Activated naive CD8-positive, alpha-beta T cell treated with anti-CD3 and anti-CD28 coated beads, Interleukin-2, amount 10 ng/mL, durations not matched to agents 7 days and 5 days (primary cell): ENCODE measurements around the gene CCNF. TPM values are rescaled to one million over a fixed set of nuclear protein-coding genes. Genes with fewer than 3 reads are reported as not detected.

Experiments used
- ATAC-seq: fragments of 150-1000 bp; cut with Tn5 transposase; one replicate; pipeline ENCODE4 v1.10.0; 2021; ENCODE audit warnings: low read depth, moderate library complexity
- POLR2A ChIA-PET: fragments of 350-600 bp; sonication (Branson Sonifier 250); formaldehyde crosslinking; loops from one replicate; lab custom pipeline; 2021; ENCODE audit warnings: antibody characterized with exemption; lab: Charles Lee
- DNase-seq: peaks from one replicate; pipeline ENCODE4 v3.0.0; 2021
- H3K27ac Mint-ChIP-seq: one replicate; pipeline ENCODE4 v1.8.0; 2022; ENCODE audit warnings: mild to moderate bottlenecking, mixed read lengths
- H3K27me3 Mint-ChIP-seq: one replicate; pipeline ENCODE4 v1.8.0; 2022; ENCODE audit warnings: mild to moderate bottlenecking, moderate library complexity, mixed read lengths
- H3K36me3 Mint-ChIP-seq: one replicate; pipeline ENCODE4 v1.8.0; 2021; ENCODE audit warnings: mild to moderate bottlenecking, mixed read lengths
- H3K4me1 Mint-ChIP-seq: one replicate; pipeline ENCODE4 v1.8.0; 2021; ENCODE audit warnings: mixed read lengths
- H3K4me3 Mint-ChIP-seq: one replicate; pipeline ENCODE4 v1.8.0; 2022; ENCODE audit warnings: mild to moderate bottlenecking, moderate library complexity, mixed read lengths
- H3K9me3 Mint-ChIP-seq: one replicate; pipeline ENCODE4 v1.8.0; 2021; ENCODE audit warnings: mixed read lengths
- total RNA-seq, 2 experiments: library from RNA; stranded (reverse); gene quantifications; one replicate each; pipeline ENCODE4 v1.2.3, GENCODE V29; 2021

Gene CCNF
- total RNA-seq, 2 experiments from 2014 or later: 67.7 to 70.5 TPM

DNA sequence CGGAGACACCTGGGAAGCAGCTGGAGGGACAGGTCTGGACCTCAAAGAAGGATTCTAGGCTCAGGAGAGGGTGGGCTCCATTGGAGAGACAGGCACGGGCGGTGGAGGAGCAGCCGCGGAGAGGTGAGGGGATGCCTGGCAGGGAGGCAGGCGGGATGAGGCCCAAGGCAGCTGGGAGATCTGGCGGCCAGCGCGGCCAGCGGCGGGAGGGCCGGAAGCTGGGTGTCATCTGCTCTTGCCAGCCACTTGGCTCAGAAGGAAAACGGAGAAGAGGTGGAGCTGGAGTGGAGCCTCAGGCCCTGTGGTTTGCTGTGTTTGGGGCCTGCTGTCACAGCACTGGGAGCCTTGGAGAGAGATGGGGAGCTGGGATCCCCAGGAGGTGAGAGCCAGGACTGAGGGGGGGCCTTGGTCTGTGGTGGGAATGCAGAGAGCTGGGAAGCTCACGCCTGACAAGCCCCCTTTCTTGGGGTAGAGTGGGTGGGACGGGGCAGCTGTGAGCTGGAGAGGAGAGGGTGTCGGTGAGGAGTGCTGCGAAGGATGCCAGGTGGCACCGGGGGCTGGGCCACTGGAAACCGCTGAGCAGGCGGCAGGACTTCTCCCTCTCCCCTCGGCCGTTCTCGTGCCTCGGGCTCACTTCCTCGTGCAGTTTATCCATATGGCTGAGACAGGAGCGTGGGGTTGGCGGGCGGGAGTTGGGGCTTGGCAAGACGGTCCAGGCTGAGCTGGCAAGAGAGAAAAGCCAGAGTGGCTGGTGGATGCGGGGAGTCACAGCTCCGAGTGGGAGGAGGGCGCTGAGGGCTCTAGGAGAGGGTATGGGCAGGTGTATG lies 53.7 kb downstream of the CCNF start:
- H3K36me3 Mint-ChIP-seq: peaks cover 3% of the 10 kb centered on the region
- no peak for ATAC-seq
- H3K9me3 Mint-ChIP-seq: no peaks in the 10 kb centered on the region
- POLR2A ChIA-PET: interaction anchor here (3.6 kb wide), 1 partner anchor 8 kb away, joined by 11 read pairs; the partner anchor contains the start of gene TBC1D24
- peaks cover 16% of the 10 kb centered on the region for H3K4me1 Mint-ChIP-seq
- no peaks in the 10 kb centered on the region for H3K27me3 Mint-ChIP-seq
- DNase-seq: no peak
- no peak overlapping the region for H3K27ac Mint-ChIP-seq
- H3K4me3 Mint-ChIP-seq: no peak overlapping the region

DNA sequence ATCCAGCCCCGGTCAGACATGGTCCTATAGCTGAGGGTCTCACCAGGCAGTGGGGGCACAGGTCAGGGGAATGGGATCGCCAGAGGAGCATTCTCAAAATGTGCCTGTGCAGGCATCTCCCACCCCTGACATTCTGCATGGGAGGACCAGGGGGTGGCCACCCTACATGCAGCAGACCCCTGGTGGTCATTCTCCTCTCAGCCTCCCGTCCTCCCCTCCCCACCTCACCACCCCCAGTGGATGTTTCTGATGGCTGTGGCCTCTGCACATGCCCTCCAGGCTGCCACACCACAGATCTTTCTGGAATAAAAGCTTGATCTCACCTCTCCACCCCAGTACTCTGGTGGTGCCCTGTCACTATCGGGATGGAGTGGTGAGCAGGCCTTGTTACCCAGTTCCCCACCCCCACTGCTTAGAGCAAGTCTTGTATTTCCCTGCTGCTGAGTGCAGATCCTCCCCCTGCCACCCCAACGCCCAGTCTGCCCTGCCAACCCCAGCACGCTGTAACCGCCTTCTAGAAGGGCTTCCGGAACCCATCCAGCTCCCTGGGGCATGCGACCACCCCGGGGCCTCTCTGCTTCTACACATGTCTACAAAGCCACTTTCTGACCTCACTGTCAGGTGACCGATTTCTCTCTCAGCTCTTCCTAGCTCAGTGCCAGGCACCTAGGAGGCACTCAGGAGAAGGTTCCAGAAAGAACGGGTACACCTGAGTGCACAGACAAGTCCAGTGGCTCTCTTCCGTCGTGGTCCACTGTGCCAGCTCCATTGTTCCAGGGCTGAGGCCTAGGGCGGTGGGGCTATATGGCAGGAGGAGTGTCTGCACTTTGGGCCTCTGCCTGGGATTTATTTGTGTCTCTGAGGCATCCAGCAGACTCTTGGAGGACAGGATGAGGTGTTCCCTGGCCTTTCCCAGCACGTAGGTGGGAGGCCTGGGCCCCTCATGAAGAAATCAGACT lies 55.0 kb downstream of the CCNF start:
- H3K27me3 Mint-ChIP-seq: no peaks in the 10 kb centered on the region
- H3K27ac Mint-ChIP-seq: no peak overlapping the region
- no peaks in the 10 kb centered on the region for H3K9me3 Mint-ChIP-seq
- POLR2A ChIA-PET: interaction anchor here (0.5 to 3.6 kb wide), 2 partner anchors 9 to 49 kb away, joined by 4 to 11 read pairs; partner anchors contain the start of gene TBC1D24
- no peak overlapping the region for H3K4me3 Mint-ChIP-seq
- ATAC-seq (no peak), DNase-seq (no peak)
- H3K36me3 Mint-ChIP-seq: peaks cover 3% of the 10 kb centered on the region
- H3K4me1 Mint-ChIP-seq: peaks cover 16% of the 10 kb centered on the region

DNA sequence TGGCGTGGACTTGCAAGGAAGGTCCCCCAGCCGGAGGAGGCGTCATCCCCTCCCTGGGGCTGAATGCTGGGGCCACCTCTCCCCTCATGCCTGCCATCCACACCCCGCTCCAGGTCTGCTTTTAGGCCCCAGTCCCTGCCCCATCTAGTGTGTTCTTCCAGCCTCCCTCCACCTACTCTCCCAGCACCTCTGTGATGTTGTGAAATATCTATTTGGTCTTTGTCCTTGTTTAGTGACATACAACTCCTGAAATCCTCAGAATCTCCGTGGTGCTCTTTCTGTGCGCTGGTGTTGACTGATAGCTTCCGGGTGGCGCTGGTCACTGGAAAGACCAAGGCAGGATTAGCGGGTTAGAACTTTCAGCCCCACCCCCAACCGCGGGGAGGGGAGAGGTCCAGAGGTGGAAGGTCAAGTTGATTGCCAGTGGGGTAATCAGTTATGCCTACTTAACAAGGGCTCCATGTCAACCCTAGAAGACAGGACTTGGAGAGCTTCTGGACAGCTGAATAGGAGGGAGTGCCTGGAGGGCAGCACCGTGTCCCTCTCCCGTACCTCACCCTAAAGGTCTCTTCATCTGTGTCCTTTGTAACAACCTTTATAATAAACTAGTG lies 55.8 kb downstream of the CCNF start:
- H3K9me3 Mint-ChIP-seq: no peaks in the 10 kb centered on the region
- POLR2A ChIA-PET: interaction anchor here (3.6 kb wide), 1 partner anchor 10 kb away, joined by 11 read pairs; the partner anchor contains the start of gene TBC1D24
- H3K36me3 Mint-ChIP-seq: peaks cover 3% of the 10 kb centered on the region
- DNase-seq (no peak), ATAC-seq (no peak)
- no peaks in the 10 kb centered on the region for H3K27me3 Mint-ChIP-seq
- H3K4me3 Mint-ChIP-seq: no peak overlapping the region
- H3K4me1 Mint-ChIP-seq: peaks cover 16% of the 10 kb centered on the region
- peak overlapping the region; percentile 4 for H3K27ac Mint-ChIP-seq

DNA sequence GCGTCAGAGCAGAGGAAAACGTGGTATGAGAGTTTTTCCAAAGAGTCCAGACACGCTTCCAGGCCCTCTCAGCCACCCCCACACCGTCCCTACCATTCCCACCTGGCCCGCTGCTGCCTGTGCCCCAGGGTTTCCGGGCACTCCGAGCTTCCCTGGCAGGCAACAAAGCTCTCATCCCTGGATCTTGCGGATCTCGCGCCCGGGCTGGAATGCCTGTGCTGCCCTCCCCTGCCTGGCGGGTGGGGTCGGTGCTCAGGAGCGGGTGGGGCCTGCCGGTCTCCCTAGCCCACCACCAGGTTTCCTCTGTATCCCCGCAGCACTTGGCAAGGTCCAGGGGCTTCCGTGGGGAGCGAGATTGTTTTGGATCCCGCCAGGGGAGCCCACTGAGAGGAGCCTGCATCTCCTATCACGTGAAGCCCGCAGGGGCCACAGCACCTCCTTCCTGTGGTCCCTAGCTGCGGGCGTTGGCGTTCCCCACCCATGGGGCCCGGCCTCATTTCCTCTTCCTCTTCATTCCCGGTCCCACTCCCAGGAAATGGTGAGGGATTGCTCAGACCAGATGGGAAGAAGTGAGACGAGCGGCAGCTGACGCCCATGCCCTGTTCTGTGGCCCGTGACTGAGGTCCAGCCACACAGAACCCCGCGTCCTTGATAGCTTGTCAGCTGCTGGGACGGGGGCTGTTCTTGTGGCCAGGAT lies 56.7 kb downstream of the CCNF start:
- no peak overlapping the region for H3K4me3 Mint-ChIP-seq
- H3K4me1 Mint-ChIP-seq: peaks cover 15% of the 10 kb centered on the region
- H3K27me3 Mint-ChIP-seq: no peaks in the 10 kb centered on the region
- POLR2A ChIA-PET: interaction anchor here (1.5 to 3.6 kb wide), 2 partner anchors 11 to 331 kb away, joined by 3 to 11 read pairs; partner anchors contain the start of genes TBC1D24 and TRAF7
- ATAC-seq (no peak), DNase-seq (no peak)
- H3K36me3 Mint-ChIP-seq: peaks cover 3% of the 10 kb centered on the region
- no peak overlapping the region for H3K27ac Mint-ChIP-seq
- no peaks in the 10 kb centered on the region for H3K9me3 Mint-ChIP-seq

DNA sequence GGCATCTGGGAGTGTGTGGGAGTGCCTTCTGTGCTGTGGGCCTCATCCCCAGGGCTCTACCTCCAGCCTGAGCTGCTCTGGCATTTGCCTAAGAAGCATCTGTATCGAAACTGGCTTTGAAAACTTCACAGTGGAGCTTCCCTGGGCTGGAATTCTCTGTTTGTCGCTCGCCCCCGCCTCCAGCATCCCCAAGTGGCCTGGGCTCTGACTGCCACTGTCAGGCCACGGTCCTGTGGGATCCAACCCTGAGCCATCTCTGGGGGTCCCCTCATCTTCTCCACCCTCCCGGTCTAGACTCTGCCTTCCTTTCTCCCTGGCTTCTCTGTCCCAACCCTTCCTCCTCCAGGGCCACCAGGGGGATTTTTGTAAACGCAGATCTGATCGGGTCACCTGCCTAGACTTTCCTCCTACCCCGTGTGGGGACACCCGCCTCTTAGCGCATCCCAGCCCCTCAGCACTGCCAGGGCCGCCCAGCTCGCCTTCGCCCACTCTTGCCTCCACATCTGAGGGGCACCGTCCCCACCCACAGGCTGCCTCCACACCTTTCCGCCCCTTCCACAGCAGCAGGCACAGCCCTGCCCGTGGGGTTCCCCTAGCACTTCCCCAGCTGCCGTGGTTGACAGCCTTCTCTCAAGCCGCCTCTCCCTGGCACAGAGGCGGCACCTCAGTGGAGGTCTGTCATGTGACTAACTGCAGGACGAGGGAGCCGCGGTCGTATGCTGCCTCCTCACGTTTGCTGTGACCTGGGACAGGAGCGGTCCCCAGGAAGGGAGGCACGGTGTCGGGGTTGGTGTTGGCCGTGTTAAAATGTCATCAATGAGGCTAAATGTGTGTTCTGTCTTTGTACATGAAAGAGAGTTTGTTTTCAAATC lies 57.6 kb downstream of the CCNF start:
- no peaks in the 10 kb centered on the region for H3K9me3 Mint-ChIP-seq
- DNase-seq (peak; percentile 67), ATAC-seq (peak; percentile 93)
- H3K36me3 Mint-ChIP-seq: peaks cover 3% of the 10 kb centered on the region
- peaks cover 15% of the 10 kb centered on the region for H3K4me1 Mint-ChIP-seq
- POLR2A ChIA-PET: interaction anchor here (1.5 to 3.6 kb wide), 2 partner anchors 12 to 332 kb away, joined by 3 to 11 read pairs; partner anchors contain the start of genes TBC1D24 and TRAF7
- peak overlapping the region; percentile 73 for H3K27ac Mint-ChIP-seq
- H3K27me3 Mint-ChIP-seq: no peaks in the 10 kb centered on the region
- peak overlapping the region; percentile 64 for H3K4me3 Mint-ChIP-seq

DNA sequence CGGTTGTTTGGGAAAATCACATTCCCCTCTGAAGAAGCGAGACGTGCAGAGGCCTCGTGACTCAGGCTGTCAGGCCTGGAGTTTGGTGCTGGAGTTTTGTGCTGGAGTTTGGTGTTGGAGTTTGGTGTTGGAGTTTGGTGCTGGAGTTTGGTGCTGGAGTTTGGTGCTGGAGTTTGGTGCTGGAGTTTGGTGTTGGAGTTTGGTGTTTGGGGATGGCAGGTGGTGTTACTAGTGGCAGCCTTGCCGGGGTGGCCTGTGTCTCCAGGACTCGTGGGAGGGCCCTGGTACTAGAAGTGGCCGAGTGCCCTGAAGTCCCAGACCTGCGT lies 58.2 kb downstream of the CCNF start:
- peak overlapping the region; percentile 73 for H3K27ac Mint-ChIP-seq
- peaks cover 3% of the 10 kb centered on the region for H3K36me3 Mint-ChIP-seq
- no peaks in the 10 kb centered on the region for H3K9me3 Mint-ChIP-seq
- peak overlapping the region; percentile 64 for H3K4me3 Mint-ChIP-seq
- DNase-seq (no peak), ATAC-seq (no peak)
- no peaks in the 10 kb centered on the region for H3K27me3 Mint-ChIP-seq
- POLR2A ChIA-PET: interaction anchor here (0.6 to 1.5 kb wide), 2 partner anchors 238 to 332 kb away, joined by 3 to 4 read pairs; partner anchors contain the start of gene TRAF7
- peaks cover 15% of the 10 kb centered on the region for H3K4me1 Mint-ChIP-seq

DNA sequence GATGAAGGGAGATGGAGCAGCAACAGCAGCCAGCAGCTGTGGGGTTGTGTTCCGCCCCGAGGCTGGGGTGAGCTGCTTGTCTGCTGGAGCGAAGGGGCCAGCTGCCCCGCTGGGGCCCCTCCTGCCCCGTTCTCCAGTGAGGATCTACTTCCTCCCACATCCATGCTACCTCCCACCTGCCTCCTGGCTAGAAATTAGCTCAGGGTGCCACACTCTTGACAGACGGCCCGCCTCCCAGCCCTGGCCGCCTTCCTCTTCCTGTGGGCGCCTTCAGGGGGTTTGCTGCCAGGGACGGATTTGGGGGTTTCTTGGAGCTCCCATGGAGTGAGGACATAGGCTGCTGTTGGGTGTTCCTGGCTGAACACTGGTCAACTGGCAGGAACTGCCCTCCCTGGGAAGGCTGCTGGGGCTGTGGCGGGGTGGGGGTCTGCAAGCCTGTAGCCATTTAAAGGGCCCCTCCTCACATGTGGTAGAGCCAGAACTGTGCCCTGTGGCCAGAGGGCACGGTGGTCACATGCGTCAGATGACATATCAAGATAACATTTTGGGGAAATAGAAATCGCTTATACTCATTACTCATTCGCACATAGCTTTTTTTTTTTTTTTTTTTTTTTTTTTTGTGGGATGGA lies 58.8 kb downstream of the CCNF start:
- no peak overlapping the region for H3K4me3 Mint-ChIP-seq
- no peaks in the 10 kb centered on the region for H3K27me3 Mint-ChIP-seq
- peaks cover 3% of the 10 kb centered on the region for H3K36me3 Mint-ChIP-seq
- H3K27ac Mint-ChIP-seq: no peak overlapping the region
- H3K4me1 Mint-ChIP-seq: peaks cover 15% of the 10 kb centered on the region
- POLR2A ChIA-PET: interaction anchor here (0.6 to 1.2 kb wide), 5 partner anchors 10 to 342 kb away, joined by 3 to 8 read pairs (median 4); partner anchors contain the start of gene TRAF7
- ATAC-seq (no peak), DNase-seq (no peak)
- no peaks in the 10 kb centered on the region for H3K9me3 Mint-ChIP-seq

DNA sequence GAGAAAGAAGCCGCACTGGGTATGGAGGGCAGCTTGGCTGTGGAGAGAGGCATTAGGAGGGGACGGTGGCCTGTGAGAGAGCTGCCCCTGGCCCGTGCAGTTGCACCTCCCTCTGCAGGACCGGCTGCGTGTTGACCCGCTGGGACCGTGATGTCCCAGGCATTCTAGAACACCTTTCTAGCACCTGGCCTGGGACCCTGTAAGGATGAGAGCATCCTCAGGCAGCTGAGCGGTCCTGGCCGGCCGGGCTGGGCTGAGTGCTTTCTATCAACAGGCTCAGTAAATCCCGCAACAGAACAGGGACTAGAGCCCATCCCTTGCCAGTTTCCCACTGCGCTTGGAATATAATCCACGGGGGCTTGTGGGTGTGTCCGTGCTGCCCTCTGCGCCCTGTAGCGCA lies 60.3 kb downstream of the CCNF start:
- DNase-seq: no peak

DNA sequence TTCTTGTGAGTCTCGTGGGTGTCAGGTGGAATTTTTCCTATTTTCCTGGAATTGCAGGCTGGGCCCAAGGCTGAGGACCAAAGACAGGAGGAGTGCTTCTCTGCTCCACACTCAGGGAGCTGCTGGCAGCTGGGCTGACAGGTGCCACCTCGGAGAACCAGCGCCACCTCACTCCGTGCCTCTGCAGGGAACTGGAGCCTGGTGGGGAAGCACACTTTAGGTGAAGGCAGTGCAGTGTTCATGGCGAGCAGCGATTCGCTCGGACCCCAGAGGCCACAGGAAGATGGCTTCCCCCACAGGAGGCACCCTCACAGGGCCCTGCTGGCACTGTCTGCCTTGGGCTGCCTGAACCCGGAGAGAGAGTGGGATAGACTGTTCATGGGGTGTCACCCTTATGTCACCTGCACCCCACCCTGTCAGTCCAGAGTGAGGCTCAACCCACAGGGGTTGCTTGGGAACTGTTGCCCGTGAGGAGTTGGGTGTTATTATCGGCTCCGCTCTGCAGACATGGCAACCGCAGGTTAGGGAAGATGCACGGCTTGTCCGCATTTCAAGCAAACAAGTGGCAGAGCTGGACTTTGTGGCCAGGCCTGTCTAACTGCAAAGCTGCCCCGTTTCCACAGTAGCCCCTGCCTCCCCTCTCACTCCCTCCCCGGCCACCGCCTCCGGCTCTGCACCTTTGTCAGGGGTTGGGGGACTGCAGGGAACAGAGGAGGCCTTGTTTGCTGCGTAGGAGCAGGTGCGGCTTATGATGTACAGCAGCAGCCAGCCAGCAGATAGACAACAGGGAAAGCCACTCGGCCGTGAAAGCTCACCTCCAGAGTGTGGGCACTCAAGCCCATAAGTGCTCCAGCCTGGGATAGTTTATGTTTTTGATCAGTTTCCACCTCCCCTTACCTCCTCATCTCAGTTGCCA lies 61.2 kb downstream of the CCNF start:
- no peaks in the 10 kb centered on the region for H3K9me3 Mint-ChIP-seq
- H3K4me3 Mint-ChIP-seq: no peak overlapping the region
- POLR2A ChIA-PET: no interaction called here
- H3K27me3 Mint-ChIP-seq: no peaks in the 10 kb centered on the region
- no peak for ATAC-seq
- DNase-seq: no peak
- H3K4me1 Mint-ChIP-seq: peaks cover 15% of the 10 kb centered on the region
- peaks cover 3% of the 10 kb centered on the region for H3K36me3 Mint-ChIP-seq
- H3K27ac Mint-ChIP-seq: no peak overlapping the region

More for the DNA sequence above, 60.3 kb downstream of the CCNF start:
- Mint-ChIP-seq H3K36me3 (peaks cover 3% of the 10 kb centered on the region), H3K27ac (no peak overlapping the region), H3K4me1 (peaks cover 15% of the 10 kb centered on the region), H3K27me3 (no peaks in the 10 kb centered on the region), H3K9me3 (no peaks in the 10 kb centered on the region), H3K4me3 (no peak overlapping the region)
- POLR2A ChIA-PET: no interaction called here
- ATAC-seq: no peak

DNA sequence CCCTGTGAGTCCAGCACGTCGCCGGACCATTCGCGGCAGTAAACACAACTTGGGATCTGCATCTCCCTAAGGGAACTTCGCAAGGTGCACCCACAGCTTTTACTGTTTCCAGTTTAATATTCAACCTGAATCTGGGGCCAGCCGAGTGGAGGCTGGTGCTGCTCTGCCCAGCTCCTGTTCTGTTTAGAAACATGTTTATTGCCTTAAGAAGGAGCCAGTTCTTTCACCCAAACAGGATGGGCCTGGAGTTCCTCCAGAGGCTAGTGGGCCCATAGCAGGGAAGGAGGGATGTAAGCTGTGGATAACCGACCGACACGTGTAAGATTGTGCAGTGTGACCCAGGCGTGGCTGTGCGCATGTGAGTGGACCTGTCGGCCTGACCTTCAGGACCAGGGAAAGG lies 63.0 kb downstream of the CCNF start:
- Mint-ChIP-seq H3K9me3 (no peaks in the 10 kb centered on the region), H3K27ac (no peak overlapping the region), H3K36me3 (peaks cover 1% of the 10 kb centered on the region), H3K4me1 (peaks cover 4% of the 10 kb centered on the region), H3K27me3 (no peaks in the 10 kb centered on the region), H3K4me3 (no peak overlapping the region)
- ATAC-seq: no peak
- POLR2A ChIA-PET: no interaction called here
- no peak for DNase-seq

DNA sequence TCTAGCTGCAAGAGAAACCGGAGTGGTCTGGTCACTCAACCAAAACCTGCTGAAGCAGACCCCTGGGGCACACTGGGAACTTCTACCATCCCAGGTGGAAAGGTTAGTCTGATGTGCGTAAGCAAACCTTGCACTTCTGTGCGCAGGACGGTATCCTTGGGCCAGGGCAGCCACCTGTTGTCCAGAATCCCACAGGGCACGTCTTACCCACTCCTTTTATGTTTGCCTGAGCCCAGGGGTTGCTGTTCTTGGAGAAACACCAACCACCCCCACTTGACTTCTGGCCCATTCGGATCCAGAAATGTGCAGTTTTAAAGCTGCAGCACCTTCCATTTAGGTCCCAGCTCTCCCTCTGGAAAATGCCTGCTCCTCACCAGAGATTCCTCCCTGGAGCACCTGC lies 64.4 kb downstream of the CCNF start:
- H3K36me3 Mint-ChIP-seq: no peaks in the 10 kb centered on the region
- no peak overlapping the region for H3K27ac Mint-ChIP-seq
- DNase-seq (no peak), ATAC-seq (no peak)
- H3K4me3 Mint-ChIP-seq: no peak overlapping the region
- H3K9me3 Mint-ChIP-seq: no peaks in the 10 kb centered on the region
- POLR2A ChIA-PET: no interaction called here
- no peaks in the 10 kb centered on the region for H3K4me1 Mint-ChIP-seq
- H3K27me3 Mint-ChIP-seq: no peaks in the 10 kb centered on the region
